ENCODE data around the gene PABPN1.

- TF ChIP-seq CTCF (conservative IDR thresholded peaks at IDR 0.05; ENCODE audit: low read length) (0 out of 2 replicates have a peak, but pooled peaks have one; percentile 26), EZH2phosphoT487 (IDR thresholded peaks at IDR 0.05; ENCODE audit: borderline replicate concordance, low read depth, low read length) (no peak)
These were observed 40.9 kb downstream of the PABPN1 start for GRCh38 chr14:23362200-23362599.
